NCI-H187 treated with DMSO at 0.1 percent for 48 hours (cell line): ENCODE results near the gene CHIT1.
A peak's percentile ranks its signal among the peaks of the same experiment; 100 is the strongest.
"Not testable (repeated sequence)": the region's sequence is repeated elsewhere in the genome, so short reads cannot be mapped to it uniquely, and the experiment has no call there.

ENCODE experiments used
- DNase-seq: peaks from one replicate; lab custom pipeline; 2025; lab: John Stamatoyannopoulos, UW

CHIT1 gene

GRCh38 chr1:203265541-203265940 is 36.1 kb upstream of the CHIT1 start:
- DNase-seq, result no peak

- no peak for DNase-seq
Measured at GRCh38 chr1:203264052-203264501, 34.6 kb upstream of the CHIT1 start.

- DNase-seq, result no peak
Measured at GRCh38 chr1:203263496-203263895, 34.0 kb upstream of the CHIT1 start.

GRCh38 chr1:203256636-203257035 is 27.2 kb upstream of the CHIT1 start:
- DNase-seq, result not testable (repeated sequence)

GRCh38 chr1:203254782-203255181 is 25.3 kb upstream of the CHIT1 start:
- not testable (repeated sequence) for DNase-seq

GRCh38 chr1:203252678-203253077 is 23.2 kb upstream of the CHIT1 start:
- DNase-seq, result peak; percentile 96

- no peak for DNase-seq
Measured at GRCh38 chr1:203251466-203251865, 22.0 kb upstream of the CHIT1 start.

- DNase-seq, result no peak
Measured at GRCh38 chr1:203250911-203251310, 21.4 kb upstream of the CHIT1 start.

- DNase-seq, result no peak
Measured at GRCh38 chr1:203244776-203245175, 15.3 kb upstream of the CHIT1 start.

- DNase-seq, result not testable (repeated sequence)
Measured at GRCh38 chr1:203241708-203242107, 12.2 kb upstream of the CHIT1 start.

- DNase-seq, result no peak
Measured at GRCh38 chr1:203239526-203240305, 10.2 kb upstream of the CHIT1 start.

GRCh38 chr1:203239081-203239480 is 9.6 kb upstream of the CHIT1 start:
- no peak for DNase-seq

- DNase-seq, result no peak
Measured at GRCh38 chr1:203238535-203238934, 9.1 kb upstream of the CHIT1 start.

GRCh38 chr1:203234901-203235300 is 5.4 kb upstream of the CHIT1 start:
- not testable (repeated sequence) for DNase-seq

- DNase-seq, result no peak
Measured at GRCh38 chr1:203228670-203229069, 803 bp downstream of the CHIT1 start.

- DNase-seq, result no peak
Measured at GRCh38 chr1:203227371-203228083, 1.9 kb downstream of the CHIT1 start.

GRCh38 chr1:203225071-203225470 is 4.4 kb downstream of the CHIT1 start:
- DNase-seq, result no peak

GRCh38 chr1:203223012-203223775 is 6.3 kb downstream of the CHIT1 start:
- no peak for DNase-seq

GRCh38 chr1:203219934-203220333 is 9.5 kb downstream of the CHIT1 start:
- no peak for DNase-seq

- DNase-seq, result no peak
Measured at GRCh38 chr1:203219171-203219570, 10.3 kb downstream of the CHIT1 start.

- no peak for DNase-seq
Measured at GRCh38 chr1:203217668-203218067, 11.8 kb downstream of the CHIT1 start.

GRCh38 chr1:203217139-203217655 is 12.3 kb downstream of the CHIT1 start:
- DNase-seq, result no peak
